HFFc6 (cell line): ENCODE measurements around the gene DBH. TPM values are rescaled to one million over a fixed set of nuclear protein-coding genes. Genes with fewer than 3 reads are reported as not detected.

Source experiments
- DNase-seq: peaks from one replicate; pipeline ENCODE4 v3.0.0-alpha.2; 2018
- H3K27ac Mint-ChIP-seq: 2 replicates; pipeline ENCODE4 v1.8.0; 2020; ENCODE audit warnings: mild to moderate bottlenecking, mixed read lengths
- H3K27me3 Mint-ChIP-seq: 2 replicates; pipeline ENCODE4 v1.8.0; 2021; ENCODE audit warnings: mild to moderate bottlenecking, moderate library complexity, mixed read lengths; ENCODE audit not compliant: insufficient read depth
- H3K36me3 Mint-ChIP-seq: 2 replicates; pipeline ENCODE4 v1.8.0; 2021; ENCODE audit warnings: low read depth, mixed read lengths
- H3K4me1 Mint-ChIP-seq: 2 replicates; pipeline ENCODE4 v1.8.0; 2020; ENCODE audit warnings: low read depth, mixed read lengths
- H3K4me3 Mint-ChIP-seq: 2 replicates; pipeline ENCODE4 v1.8.0; 2020; ENCODE audit warnings: mild to moderate bottlenecking, moderate library complexity, mixed read lengths
- H3K9me3 Mint-ChIP-seq: 2 replicates; pipeline ENCODE4 v1.8.0; 2020; ENCODE audit warnings: mild to moderate bottlenecking, mixed read lengths
- CTCF ChIP-seq: fragments of 200-600 bp; sonication (generic); IDR thresholded peaks from 2 replicates; pipeline ENCODE4 v1.5.0; 2021; ENCODE audit warnings: antibody characterized with exemption, mild to moderate bottlenecking
- total RNA-seq, 6 experiments: library from RNA; stranded (reverse); fragmentation: NEBNext Ultra II Directional; extraction: Animal tissue kit (Norgen Biotek cat#: 25700); gene quantifications; 2 replicates in 1 of 6; 3 replicates in 5 of 6; pipeline ENCODE4 v1.2.3, GENCODE V29; 2021

The DBH gene
- total RNA-seq, 6 experiments from 2014 or later, result not detected

GRCh38 chr9:133657120-133657661 is 21.0 kb downstream of the DBH start:
- Mint-ChIP-seq H3K9me3 (no peaks in the 10 kb centered on the region), H3K4me3 (no peak overlapping the region), H3K36me3 (no peaks in the 10 kb centered on the region), H3K27ac (no peak overlapping the region), H3K27me3 (peaks cover 44% of the 10 kb centered on the region), H3K4me1 (peaks cover 11% of the 10 kb centered on the region)
- TF ChIP-seq CTCF, result no peak
- DNase-seq, result peak; percentile 3

- H3K27me3 Mint-ChIP-seq, result peaks cover 45% of the 10 kb centered on the region
- no peaks in the 10 kb centered on the region for H3K9me3 Mint-ChIP-seq
- H3K4me3 Mint-ChIP-seq, result peak overlapping the region; percentile 61
- H3K36me3 Mint-ChIP-seq, result no peaks in the 10 kb centered on the region
- no peak for TF ChIP-seq CTCF
- no peak overlapping the region; the same call in 1 of the 2 replicates for H3K27ac Mint-ChIP-seq
- no peak for DNase-seq
- H3K4me1 Mint-ChIP-seq, result peaks cover 11% of the 10 kb centered on the region
These were observed 22.6 kb downstream of the DBH start for GRCh38 chr9:133658442-133659431.

- H3K36me3 Mint-ChIP-seq, result no peaks in the 10 kb centered on the region
- H3K4me1 Mint-ChIP-seq, result peaks cover 11% of the 10 kb centered on the region
- DNase-seq, result no peak
- H3K27ac Mint-ChIP-seq, result no peak overlapping the region
- TF ChIP-seq CTCF, result no peak
- peak overlapping the region; percentile 61; the same call in 1 of the 2 replicates for H3K4me3 Mint-ChIP-seq
- no peaks in the 10 kb centered on the region for H3K9me3 Mint-ChIP-seq
- peaks cover 44% of the 10 kb centered on the region for H3K27me3 Mint-ChIP-seq
These were observed 23.4 kb downstream of the DBH start for GRCh38 chr9:133659516-133659915.

GRCh38 chr9:133661846-133662540 is 25.8 kb downstream of the DBH start:
- no peak for DNase-seq
- H3K4me3 Mint-ChIP-seq, result no peak overlapping the region
- H3K36me3 Mint-ChIP-seq, result no peaks in the 10 kb centered on the region
- peaks cover 34% of the 10 kb centered on the region for H3K27me3 Mint-ChIP-seq
- H3K4me1 Mint-ChIP-seq, result peaks cover 11% of the 10 kb centered on the region
- no peaks in the 10 kb centered on the region for H3K9me3 Mint-ChIP-seq
- no peak overlapping the region for H3K27ac Mint-ChIP-seq
- no peak for TF ChIP-seq CTCF

GRCh38 chr9:133664173-133665050 is 28.2 kb downstream of the DBH start:
- no peak overlapping the region for H3K4me3 Mint-ChIP-seq
- no peaks in the 10 kb centered on the region for H3K9me3 Mint-ChIP-seq
- no peaks in the 10 kb centered on the region for H3K36me3 Mint-ChIP-seq
- peaks cover under 1% of the 10 kb centered on the region; the same call in 1 of the 2 replicates for H3K4me1 Mint-ChIP-seq
- no peak for DNase-seq
- peaks cover 28% of the 10 kb centered on the region for H3K27me3 Mint-ChIP-seq
- H3K27ac Mint-ChIP-seq, result no peak overlapping the region
- TF ChIP-seq CTCF, result no peak
